ENCODE results near the gene SCARB2.

Gene SCARB2

GRCh38 chr4:76201276-76201675, 12.3 kb downstream of the SCARB2 start:
- TF ChIP-seq EP300 (IDR thresholded peaks at IDR 0.05; ENCODE audit: borderline replicate concordance) (no peak), EGR1 (IDR thresholded peaks at IDR 0.05) (no peak), ZBTB7A (IDR thresholded peaks at IDR 0.05; ENCODE audit: low read depth) (no peak), TEAD4 (IDR thresholded peaks at IDR 0.05) (no peak), MAX (IDR thresholded peaks at IDR 0.05) (no peak), USF1 (IDR thresholded peaks at IDR 0.05) (no peak), YY1 (IDR thresholded peaks at IDR 0.05; ENCODE audit: low read depth) (no peak), TAF1 (IDR thresholded peaks at IDR 0.05; ENCODE audit: low read depth) (no peak), CEBPB (IDR thresholded peaks at IDR 0.05) (no peak), FOXM1 (IDR thresholded peaks at IDR 0.05; ENCODE audit: borderline replicate concordance, low read depth) (no peak), RAD21 (IDR thresholded peaks at IDR 0.05; ENCODE audit: low read depth) (no peak), CREB1 (IDR thresholded peaks at IDR 0.05; ENCODE audit: low read depth) (no peak), NFIC (IDR thresholded peaks at IDR 0.05) (no peak), TCF12 (IDR thresholded peaks at IDR 0.05; ENCODE audit: low read depth) (no peak), REST (IDR thresholded peaks at IDR 0.05; ENCODE audit: low read depth) (no peak)

GRCh38 chr4:76200771-76201231, 12.8 kb downstream of the SCARB2 start:
- no peak for TF ChIP-seq TEAD4 (IDR thresholded peaks at IDR 0.05)
- TF ChIP-seq NFIC (IDR thresholded peaks at IDR 0.05): no peak

- TF ChIP-seq TAF1 (IDR thresholded peaks at IDR 0.05; ENCODE audit: low read depth) (no peak), CREB1 (IDR thresholded peaks at IDR 0.05; ENCODE audit: low read depth) (no peak), TEAD4 (IDR thresholded peaks at IDR 0.05) (no peak), MAX (IDR thresholded peaks at IDR 0.05) (no peak), ZBTB7A (IDR thresholded peaks at IDR 0.05; ENCODE audit: low read depth) (no peak), RAD21 (IDR thresholded peaks at IDR 0.05; ENCODE audit: low read depth) (no peak), REST (IDR thresholded peaks at IDR 0.05; ENCODE audit: low read depth) (no peak), TCF12 (IDR thresholded peaks at IDR 0.05; ENCODE audit: low read depth) (no peak), EP300 (IDR thresholded peaks at IDR 0.05; ENCODE audit: borderline replicate concordance) (no peak), YY1 (IDR thresholded peaks at IDR 0.05; ENCODE audit: low read depth) (no peak), NFIC (IDR thresholded peaks at IDR 0.05) (no peak), FOXM1 (IDR thresholded peaks at IDR 0.05; ENCODE audit: borderline replicate concordance, low read depth) (no peak), USF1 (IDR thresholded peaks at IDR 0.05) (no peak), EGR1 (IDR thresholded peaks at IDR 0.05) (no peak), CEBPB (IDR thresholded peaks at IDR 0.05) (no peak)
These were observed 13.9 kb downstream of the SCARB2 start for GRCh38 chr4:76199664-76200211.

- no peak for TF ChIP-seq MAX (IDR thresholded peaks at IDR 0.05)
- TF ChIP-seq TAF1 (IDR thresholded peaks at IDR 0.05; ENCODE audit: low read depth): no peak
- no peak for TF ChIP-seq TEAD4 (IDR thresholded peaks at IDR 0.05)
- no peak for TF ChIP-seq REST (IDR thresholded peaks at IDR 0.05; ENCODE audit: low read depth)
- no peak for TF ChIP-seq ZBTB7A (IDR thresholded peaks at IDR 0.05; ENCODE audit: low read depth)
- TF ChIP-seq FOXM1 (IDR thresholded peaks at IDR 0.05; ENCODE audit: borderline replicate concordance, low read depth): no peak
- TF ChIP-seq CREB1 (IDR thresholded peaks at IDR 0.05; ENCODE audit: low read depth): no peak
- no peak for TF ChIP-seq CEBPB (IDR thresholded peaks at IDR 0.05)
- TF ChIP-seq NFIC (IDR thresholded peaks at IDR 0.05): peak; percentile 42
- peak; percentile 89 for TF ChIP-seq USF1 (IDR thresholded peaks at IDR 0.05)
These were observed 15.0 kb downstream of the SCARB2 start for GRCh38 chr4:76198411-76199237.
